Trophoblast cell (in vitro differentiated cells and primary cell): ENCODE data around the gene L3MBTL4.
A peak's percentile ranks its signal among the peaks of the same experiment; 100 is the strongest.

Source experiments
- DNase-seq, 2 donors: peaks; one replicate each; pipeline ENCODE4 v3.0.0-alpha.2; 2016
- H2AFZ ChIP-seq: 2 replicates; pipeline ENCODE4 v1.6.1; 2013; ENCODE audit warnings: low read length, moderate library complexity, mild to moderate bottlenecking; ENCODE audit not compliant: insufficient read depth, poor library complexity
- H2AK5ac ChIP-seq: 2 replicates; pipeline ENCODE4 v1.6.1; 2013; ENCODE audit warnings: mild to moderate bottlenecking, low read length
- H2BK120ac ChIP-seq: 2 replicates; pipeline ENCODE4 v1.6.1; 2013; ENCODE audit warnings: low read length, mild to moderate bottlenecking, moderate library complexity; ENCODE audit not compliant: insufficient read depth, poor library complexity
- H2BK12ac ChIP-seq: 2 replicates; pipeline ENCODE4 v1.6.1; 2013; ENCODE audit warnings: mild to moderate bottlenecking, low read length, moderate library complexity
- H2BK5ac ChIP-seq: 2 replicates; pipeline ENCODE4 v1.6.1; 2013; ENCODE audit warnings: low read length, low read depth, moderate library complexity, mild to moderate bottlenecking; ENCODE audit not compliant: poor library complexity
- H3K14ac ChIP-seq: 2 replicates; pipeline ENCODE4 v1.6.1; 2013; ENCODE audit warnings: mild to moderate bottlenecking, low read length
- H3K18ac ChIP-seq: 2 replicates; pipeline ENCODE4 v1.6.1; 2013; ENCODE audit warnings: mild to moderate bottlenecking, low read length
- H3K23ac ChIP-seq: 2 replicates; pipeline ENCODE4 v1.6.1; 2013; ENCODE audit warnings: low read length
- H3K27ac ChIP-seq: 2 replicates; pipeline ENCODE4 v1.5.1; 2013; ENCODE audit warnings: low read depth, mild to moderate bottlenecking, inconsistent platforms, low read length, moderate library complexity
- H3K27me3 ChIP-seq: 2 replicates; pipeline ENCODE4 v1.6.1; 2013; ENCODE audit warnings: inconsistent platforms, mild to moderate bottlenecking, low read length, moderate library complexity; ENCODE audit not compliant: insufficient read depth
- H3K36me3 ChIP-seq, 2 experiments: 1 replicate in 1 of 2; 2 replicates in 1 of 2; pipeline ENCODE4 v1.6.1; 2013; ENCODE audit warnings: low read length in 2 of 2, mild to moderate bottlenecking in 2 of 2, moderate library complexity in 1 of 2; ENCODE audit not compliant: insufficient read depth in 2 of 2, control insufficient read depth in 1 of 2
- H3K4ac ChIP-seq: 2 replicates; pipeline ENCODE4 v1.6.1; 2013; ENCODE audit warnings: low read depth, mild to moderate bottlenecking, low read length, moderate library complexity
- H3K4me1 ChIP-seq, 2 experiments: 1 replicate in 1 of 2; 2 replicates in 1 of 2; pipeline ENCODE4 v1.6.1; 2013; ENCODE audit warnings: low read length in 2 of 2, mild to moderate bottlenecking in 2 of 2, moderate library complexity in 1 of 2; ENCODE audit not compliant: insufficient read depth in 2 of 2, control insufficient read depth in 1 of 2
- H3K4me2 ChIP-seq: 2 replicates; pipeline ENCODE4 v1.6.1; 2013; ENCODE audit warnings: inconsistent platforms, mild to moderate bottlenecking, low read length, moderate library complexity
- H3K4me3 ChIP-seq: 2 replicates; pipeline ENCODE4 v1.5.1; 2013; ENCODE audit warnings: mild to moderate bottlenecking, low read depth, low read length, inconsistent platforms
- H3K79me1 ChIP-seq: one replicate; pipeline ENCODE4 v1.6.1; 2013; ENCODE audit warnings: low read length
- H3K79me2 ChIP-seq: 2 replicates; pipeline ENCODE4 v1.6.1; 2013; ENCODE audit warnings: low read length, mild to moderate bottlenecking; ENCODE audit not compliant: control insufficient read depth, insufficient read depth, poor library complexity
- H3K9ac ChIP-seq: 2 replicates; pipeline ENCODE4 v1.6.1; 2013; ENCODE audit warnings: mild to moderate bottlenecking, low read length
- H3K9me3 ChIP-seq: 2 replicates; pipeline ENCODE4 v1.6.1; 2013; ENCODE audit warnings: low read depth, mild to moderate bottlenecking, control low read depth, inconsistent platforms, low read length; ENCODE audit not compliant: insufficient read depth
- H4K12ac ChIP-seq: 2 replicates; pipeline ENCODE4 v1.6.1; 2013; ENCODE audit warnings: low read depth, mild to moderate bottlenecking, low read length, moderate library complexity
- H4K8ac ChIP-seq: 2 replicates; pipeline ENCODE4 v1.6.1; 2013; ENCODE audit warnings: low read depth, mild to moderate bottlenecking, low read length, moderate library complexity
- H4K91ac ChIP-seq: one replicate; pipeline ENCODE4 v1.6.1; 2013; ENCODE audit warnings: low read depth, mild to moderate bottlenecking, low read length, moderate library complexity
- WGBS: extraction: QIAGEN DNeasy Blood & Tissue Kit; methylation state at CpG from one replicate; pipeline ENCODE4 v1.1.7; 2013; ENCODE audit warnings: missing lambda C conversion rate; ENCODE audit not compliant: insufficient read length, insufficient coverage; ENCODE audit errors: extremely low coverage; 5-methylcytosine and 5-hydroxymethylcytosine counted together

The L3MBTL4 gene

DNA sequence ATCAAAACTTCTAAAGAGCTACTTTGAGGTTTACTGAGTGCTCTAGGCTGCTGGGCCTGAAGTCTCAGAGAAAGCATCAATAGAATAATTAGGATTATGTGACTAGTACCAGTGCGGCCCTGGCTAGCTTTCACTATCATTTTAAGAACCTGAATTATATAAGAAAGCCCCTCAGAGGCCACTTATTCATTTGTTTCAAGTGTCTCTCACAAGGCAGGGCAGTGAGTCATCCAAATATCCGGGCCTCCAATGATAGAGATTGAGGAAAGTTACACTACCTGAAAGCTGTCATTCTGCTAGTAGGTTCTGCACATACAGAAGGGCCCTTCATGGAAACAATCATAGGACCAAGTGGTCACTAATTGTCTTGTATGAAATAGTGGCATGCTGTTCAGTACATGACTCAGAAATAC, 193.1 kb downstream of the L3MBTL4 start:
- Histone ChIP-seq H3K23ac (no peak overlapping the region), H3K27me3 (no peaks in the 10 kb centered on the region), H3K4me3 (no peak overlapping the region), H4K8ac (no peak overlapping the region), H4K91ac (no peak overlapping the region), H3K14ac (no peak overlapping the region), H3K4me1 (no peaks in the 10 kb centered on the region), H2BK120ac (no peak overlapping the region), H3K36me3 (no peaks in the 10 kb centered on the region), H3K4ac (no peak overlapping the region), H3K79me2 (no peaks in the 10 kb centered on the region), H3K4me2 (no peak overlapping the region), H3K9me3 (no peaks in the 10 kb centered on the region), H2BK12ac (no peak overlapping the region), H3K79me1 (no peaks in the 10 kb centered on the region), H4K12ac (no peak overlapping the region), H3K27ac (no peak overlapping the region), H2BK5ac (no peak overlapping the region), H2AK5ac (no peak overlapping the region), H3K18ac (no peak overlapping the region), H2AFZ (no peak overlapping the region), H3K9ac (no peak overlapping the region)
- DNase-seq = no peak
- no CpG with 5 or more reads among the region's 2 CpGs for WGBS

DNA sequence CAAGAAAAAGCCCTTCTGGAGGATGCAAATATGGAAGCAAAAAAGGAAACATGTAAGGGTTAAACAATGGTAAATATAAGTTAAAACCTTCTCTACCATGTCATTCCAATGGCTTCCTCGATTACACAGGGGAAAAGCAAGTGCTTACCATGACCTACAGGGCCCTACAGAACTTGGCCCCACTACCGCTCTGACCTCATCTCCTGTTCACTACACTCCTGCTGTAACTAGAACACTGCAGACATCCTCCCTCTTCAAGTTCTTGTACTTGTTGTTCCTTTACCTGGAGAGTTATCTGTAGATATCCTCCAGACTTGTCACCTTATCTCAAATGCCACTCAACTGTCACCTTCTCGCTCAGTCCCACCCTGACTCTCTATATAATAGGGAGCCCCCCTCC, 194.6 kb downstream of the L3MBTL4 start:
- Histone ChIP-seq H3K9me3 (no peaks in the 10 kb centered on the region), H2BK5ac (no peak overlapping the region), H3K79me1 (no peaks in the 10 kb centered on the region), H3K27me3 (no peaks in the 10 kb centered on the region), H3K4ac (no peak overlapping the region), H2BK120ac (no peak overlapping the region), H3K9ac (no peak overlapping the region), H4K12ac (no peak overlapping the region), H3K14ac (no peak overlapping the region), H3K4me3 (no peak overlapping the region), H4K8ac (no peak overlapping the region), H2BK12ac (no peak overlapping the region), H2AK5ac (no peak overlapping the region), H3K79me2 (no peaks in the 10 kb centered on the region), H3K4me1 (no peaks in the 10 kb centered on the region), H3K4me2 (no peak overlapping the region), H3K23ac (no peak overlapping the region), H4K91ac (no peak overlapping the region), H2AFZ (no peak overlapping the region), H3K27ac (no peak overlapping the region), H3K18ac (no peak overlapping the region), H3K36me3 (no peaks in the 10 kb centered on the region)
- no peak for DNase-seq
- WGBS = no CpG with 5 or more reads among the region's 3 CpGs

DNA sequence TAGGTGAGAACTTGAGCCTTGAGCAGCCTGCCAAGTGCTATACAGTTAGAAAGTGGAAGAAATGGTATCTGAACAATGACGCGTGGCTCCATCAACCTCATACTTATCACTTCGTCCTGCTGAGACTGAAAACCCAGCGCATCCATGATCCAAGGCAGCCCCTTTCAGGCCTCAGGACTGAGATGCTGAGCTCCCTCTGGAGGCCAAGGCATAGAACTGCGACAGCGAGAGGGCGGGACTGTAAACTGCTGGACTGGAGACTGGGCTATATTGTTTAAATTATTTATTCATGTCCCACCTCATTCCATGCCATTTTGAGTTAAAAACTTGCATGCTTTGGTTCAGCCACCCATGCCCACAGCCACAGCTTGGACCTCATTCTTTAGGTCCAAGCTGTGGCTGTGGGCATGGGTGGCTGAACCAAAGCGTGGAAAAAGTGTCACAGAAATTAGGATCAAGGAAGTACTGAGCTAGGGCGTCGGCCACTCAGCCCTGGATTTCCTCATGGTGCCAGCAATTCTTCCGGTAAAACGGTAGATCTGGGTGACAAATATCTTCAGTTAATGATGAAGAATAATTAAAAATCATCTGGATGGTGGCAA, 195.5 kb downstream of the L3MBTL4 start:
- Histone ChIP-seq H3K18ac (no peak overlapping the region), H3K4ac (no peak overlapping the region), H4K12ac (no peak overlapping the region), H3K4me2 (no peak overlapping the region), H3K79me1 (no peaks in the 10 kb centered on the region), H2AFZ (no peak overlapping the region), H3K4me3 (no peak overlapping the region), H3K23ac (no peak overlapping the region), H3K9me3 (no peaks in the 10 kb centered on the region), H3K4me1 (no peaks in the 10 kb centered on the region), H3K27me3 (no peaks in the 10 kb centered on the region), H3K14ac (no peak overlapping the region), H3K9ac (no peak overlapping the region), H2BK5ac (no peak overlapping the region), H3K27ac (no peak overlapping the region), H2BK12ac (no peak overlapping the region), H4K91ac (no peak overlapping the region), H3K79me2 (no peaks in the 10 kb centered on the region), H2AK5ac (no peak overlapping the region), H3K36me3 (no peaks in the 10 kb centered on the region), H4K8ac (no peak overlapping the region), H2BK120ac (no peak overlapping the region)
- no CpG with 5 or more reads among the region's 12 CpGs for WGBS
- DNase-seq = peak; percentile 61 to 90

DNA sequence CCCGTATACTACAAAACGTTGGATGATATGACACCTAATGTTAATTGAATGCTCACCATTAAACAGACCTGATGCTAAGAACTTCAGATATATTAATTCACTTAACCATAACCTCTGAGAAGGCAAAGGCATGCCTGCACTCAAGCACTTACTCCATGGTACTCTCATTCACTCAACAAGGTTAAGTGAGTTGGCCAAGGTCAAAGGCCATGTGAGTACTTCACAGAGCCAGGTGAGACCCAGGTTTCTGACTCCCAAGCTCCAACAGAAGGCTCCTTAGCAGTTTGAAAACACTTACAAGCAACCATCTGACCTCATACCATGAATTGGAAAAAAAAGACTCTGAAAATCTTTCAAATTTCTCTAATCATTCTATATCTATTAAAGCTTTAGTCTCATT, 198.8 kb downstream of the L3MBTL4 start:
- H2BK120ac ChIP-seq = no peak overlapping the region
- no peak overlapping the region for H4K8ac ChIP-seq
- no peak overlapping the region for H3K4me3 ChIP-seq
- no peak overlapping the region for H3K9ac ChIP-seq
- no peak for DNase-seq
- no peak overlapping the region for H3K4ac ChIP-seq
- H3K18ac ChIP-seq = no peak overlapping the region
- H3K9me3 ChIP-seq = no peaks in the 10 kb centered on the region
- no peak overlapping the region for H4K91ac ChIP-seq
- no CpG with 5 or more reads among the region's 2 CpGs for WGBS
- no peak overlapping the region for H2BK12ac ChIP-seq
- no peak overlapping the region for H3K23ac ChIP-seq
- H3K4me2 ChIP-seq = no peak overlapping the region
- no peak overlapping the region for H2AK5ac ChIP-seq
- no peaks in the 10 kb centered on the region for H3K79me1 ChIP-seq
- no peaks in the 10 kb centered on the region for H3K27me3 ChIP-seq
- H2AFZ ChIP-seq = no peak overlapping the region
- H3K4me1 ChIP-seq = no peaks in the 10 kb centered on the region
- H2BK5ac ChIP-seq = no peak overlapping the region
- no peak overlapping the region for H3K14ac ChIP-seq
- H4K12ac ChIP-seq = no peak overlapping the region
- H3K79me2 ChIP-seq = no peaks in the 10 kb centered on the region
- H3K27ac ChIP-seq = no peak overlapping the region
- H3K36me3 ChIP-seq = no peaks in the 10 kb centered on the region
